Measurements from ENCODE around the gene ZFC3H1. TPM values are rescaled to one million over a fixed set of nuclear protein-coding genes. Genes with fewer than 3 reads are reported as not detected.

The ZFC3H1 gene
- total RNA-seq, 1 donor from 2014 or later, result 37.9 TPM

DNA sequence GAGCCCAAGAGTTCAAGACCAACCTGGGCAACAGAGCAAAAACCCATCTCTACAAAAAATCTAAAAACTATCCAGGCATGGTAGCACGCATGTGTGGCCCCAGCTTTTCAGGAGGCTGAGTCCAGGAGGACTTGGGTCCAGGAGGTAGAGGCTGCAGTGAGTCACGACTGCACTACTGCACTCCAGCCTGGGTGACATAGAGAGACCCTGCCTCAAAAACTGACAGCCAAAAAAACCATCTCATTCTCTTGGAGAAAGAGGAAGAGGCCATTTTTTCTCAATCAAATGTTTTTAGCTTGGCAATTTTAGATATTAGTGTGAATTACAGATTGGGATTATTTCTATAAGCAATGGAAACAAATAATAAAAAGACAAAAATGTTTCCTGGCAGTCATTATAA is 38.2 kb downstream of the ZFC3H1 start:
- no peak for DNase-seq (ENCODE audit: low spot score)
- peaks cover 36% of the 10 kb centered on the region for H3K36me3 ChIP-seq
- H3K79me2 ChIP-seq (ENCODE audit: low read depth), result no peaks in the 10 kb centered on the region
- no peak overlapping the region for H2AFZ ChIP-seq (replicated peaks)
- peaks cover 40% of the 10 kb centered on the region for H3K36me3 Mint-ChIP-seq
- no peak overlapping the region for H3K4me3 ChIP-seq
- H3K4me1 ChIP-seq, result no peaks in the 10 kb centered on the region
- H3K27ac ChIP-seq, result no peak overlapping the region
- no peaks in the 10 kb centered on the region for H3K27me3 Mint-ChIP-seq (ENCODE audit: insufficient read depth, low read depth)
- no peaks in the 10 kb centered on the region for H3K9me3 Mint-ChIP-seq
- H3K4me3 Mint-ChIP-seq, result no peak overlapping the region
- no peak overlapping the region for H3K27ac Mint-ChIP-seq
- no peaks in the 10 kb centered on the region for H3K4me1 Mint-ChIP-seq
- TF ChIP-seq EZH2 (IDR thresholded peaks at IDR 0.05), result no peak
- TF ChIP-seq EZH2phosphoT487 (IDR thresholded peaks at IDR 0.05), result no peak
- TF ChIP-seq, protein P1, sequence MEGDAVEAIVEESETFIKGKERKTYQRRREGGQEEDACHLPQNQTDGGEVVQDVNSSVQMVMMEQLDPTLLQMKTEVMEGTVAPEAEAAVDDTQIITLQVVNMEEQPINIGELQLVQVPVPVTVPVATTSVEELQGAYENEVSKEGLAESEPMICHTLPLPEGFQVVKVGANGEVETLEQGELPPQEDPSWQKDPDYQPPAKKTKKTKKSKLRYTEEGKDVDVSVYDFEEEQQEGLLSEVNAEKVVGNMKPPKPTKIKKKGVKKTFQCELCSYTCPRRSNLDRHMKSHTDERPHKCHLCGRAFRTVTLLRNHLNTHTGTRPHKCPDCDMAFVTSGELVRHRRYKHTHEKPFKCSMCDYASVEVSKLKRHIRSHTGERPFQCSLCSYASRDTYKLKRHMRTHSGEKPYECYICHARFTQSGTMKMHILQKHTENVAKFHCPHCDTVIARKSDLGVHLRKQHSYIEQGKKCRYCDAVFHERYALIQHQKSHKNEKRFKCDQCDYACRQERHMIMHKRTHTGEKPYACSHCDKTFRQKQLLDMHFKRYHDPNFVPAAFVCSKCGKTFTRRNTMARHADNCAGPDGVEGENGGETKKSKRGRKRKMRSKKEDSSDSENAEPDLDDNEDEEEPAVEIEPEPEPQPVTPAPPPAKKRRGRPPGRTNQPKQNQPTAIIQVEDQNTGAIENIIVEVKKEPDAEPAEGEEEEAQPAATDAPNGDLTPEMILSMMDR (IDR thresholded peaks at IDR 0.05), result no peak
- H3K9me3 ChIP-seq (ENCODE audit: low read depth), result no peaks in the 10 kb centered on the region
- H3K27me3 ChIP-seq, result no peaks in the 10 kb centered on the region
- H3K4me2 ChIP-seq, result no peak overlapping the region
- no peaks in the 10 kb centered on the region for H4K20me1 ChIP-seq (ENCODE audit: low read depth)
- no peak overlapping the region for H3K9ac ChIP-seq
- no peaks in the 10 kb centered on the region for H3F3A ChIP-seq (ENCODE audit: low read depth)

DNA sequence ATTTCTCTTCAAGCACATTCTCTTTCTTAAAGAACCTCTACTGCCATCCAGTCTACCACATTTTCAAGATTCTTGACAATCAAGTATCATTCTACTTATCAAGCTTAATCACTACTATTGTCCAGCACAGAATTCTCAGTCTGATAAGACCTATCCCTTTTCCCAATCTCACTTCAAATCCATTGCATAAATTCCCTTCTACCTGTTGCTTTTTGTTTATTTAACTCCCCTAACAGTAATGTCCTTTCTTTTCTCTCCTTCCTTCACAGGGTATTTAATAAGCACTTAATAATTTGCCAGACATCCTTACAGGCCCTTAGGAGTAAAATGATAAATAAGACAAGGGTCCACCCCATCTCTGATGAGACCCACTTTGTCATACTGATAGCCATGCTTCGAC is 41.7 kb downstream of the ZFC3H1 start:
- Mint-ChIP-seq H3K36me3 (peaks cover 37% of the 10 kb centered on the region), H3K4me3 (no peak overlapping the region)

DNA sequence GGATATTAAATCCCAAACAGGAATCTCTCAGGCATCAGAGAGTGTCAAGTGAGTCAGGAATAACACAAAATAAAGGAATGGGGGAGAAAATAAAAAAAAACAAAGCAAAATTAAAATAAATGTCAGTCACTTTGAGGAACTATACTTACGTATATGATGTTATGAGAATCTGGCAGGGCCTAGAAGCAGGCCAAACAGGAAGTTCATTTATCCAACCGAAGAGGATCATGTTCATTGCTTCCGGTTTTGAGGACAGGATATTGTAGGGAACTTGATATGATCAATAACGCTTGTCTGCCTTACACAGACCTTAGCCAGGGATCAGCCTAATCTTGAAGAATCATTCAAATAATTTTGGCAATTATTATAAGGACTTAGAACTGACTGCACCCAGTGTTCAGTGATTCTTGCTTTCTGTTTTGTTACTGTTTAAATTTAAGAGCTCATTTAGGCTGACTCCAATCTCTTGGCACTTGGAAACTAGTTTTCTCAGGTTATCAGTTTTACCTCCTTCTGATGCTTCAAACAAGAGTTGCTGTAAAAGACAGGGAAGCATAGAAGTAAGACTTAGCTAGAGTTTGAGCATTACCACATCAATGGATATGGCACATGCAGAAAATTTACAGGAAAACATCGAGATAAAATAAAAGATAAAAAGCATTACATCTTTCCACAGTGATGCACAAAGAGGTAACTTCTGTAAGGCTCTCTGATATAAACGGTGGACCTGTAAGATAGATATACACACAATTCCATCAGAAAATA is 53.4 kb downstream of the ZFC3H1 start:
- no peak overlapping the region for H3K9ac ChIP-seq
- Mint-ChIP-seq H3K36me3 (peaks cover 37% of the 10 kb centered on the region), H3K27ac (no peak overlapping the region), H3K4me3 (no peak overlapping the region), H3K9me3 (no peaks in the 10 kb centered on the region), H3K4me1 (peaks cover 34% of the 10 kb centered on the region), H3K27me3 (ENCODE audit: insufficient read depth, low read depth) (no peaks in the 10 kb centered on the region)
- TF ChIP-seq, protein P1 (IDR thresholded peaks at IDR 0.05), result no peak
- TF ChIP-seq EZH2 (IDR thresholded peaks at IDR 0.05) (no peak), EZH2phosphoT487 (IDR thresholded peaks at IDR 0.05) (no peak)
- no peaks in the 10 kb centered on the region for H4K20me1 ChIP-seq (ENCODE audit: low read depth)
- no peak overlapping the region for H3K4me2 ChIP-seq
- no peaks in the 10 kb centered on the region for H3K9me3 ChIP-seq (ENCODE audit: low read depth)
- no peaks in the 10 kb centered on the region for H3K27me3 ChIP-seq
- peaks cover 7% of the 10 kb centered on the region for H3K4me1 ChIP-seq
- no peak overlapping the region for H2AFZ ChIP-seq (replicated peaks)
- no peak overlapping the region for H3K4me3 ChIP-seq
- no peaks in the 10 kb centered on the region for H3K79me2 ChIP-seq (ENCODE audit: low read depth)
- H3K36me3 ChIP-seq, result peaks cover 13% of the 10 kb centered on the region
- H3K27ac ChIP-seq, result no peak overlapping the region
- no peaks in the 10 kb centered on the region for H3F3A ChIP-seq (ENCODE audit: low read depth)
- DNase-seq (ENCODE audit: low spot score), result no peak

More for the DNA sequence above, 41.7 kb downstream of the ZFC3H1 start:
- Histone ChIP-seq H3K4me3 (no peak overlapping the region), H3K4me1 (no peaks in the 10 kb centered on the region), H3K36me3 (peaks cover 34% of the 10 kb centered on the region), H3K27me3 (no peaks in the 10 kb centered on the region), H3K9ac (no peak overlapping the region), H3K27ac (no peak overlapping the region), H4K20me1 (ENCODE audit: low read depth) (no peaks in the 10 kb centered on the region), H3K9me3 (ENCODE audit: low read depth) (no peaks in the 10 kb centered on the region), H3K4me2 (no peak overlapping the region), H3K79me2 (ENCODE audit: low read depth) (no peaks in the 10 kb centered on the region), H3F3A (ENCODE audit: low read depth) (no peaks in the 10 kb centered on the region), H2AFZ (replicated peaks) (no peak overlapping the region)
- H3K27ac Mint-ChIP-seq, result no peak overlapping the region
- H3K4me1 Mint-ChIP-seq, result no peaks in the 10 kb centered on the region
- no peaks in the 10 kb centered on the region for H3K27me3 Mint-ChIP-seq (ENCODE audit: insufficient read depth, low read depth)
- DNase-seq (ENCODE audit: low spot score), result no peak
- no peak for TF ChIP-seq EZH2phosphoT487 (IDR thresholded peaks at IDR 0.05)
- TF ChIP-seq, protein P1 (IDR thresholded peaks at IDR 0.05), result no peak
- no peak for TF ChIP-seq EZH2 (IDR thresholded peaks at IDR 0.05)
- H3K9me3 Mint-ChIP-seq, result no peaks in the 10 kb centered on the region
